GM23248 (cell line): Measurements from ENCODE around the gene GRIP1. TPM values are rescaled to one million over a fixed set of nuclear protein-coding genes. Genes with fewer than 3 reads are reported as not detected.

Source experiments
- DNase-seq: peaks from one replicate; pipeline ENCODE4 v3.0.0-alpha.2; 2015
- H2AFZ ChIP-seq: fragments of 200-600 bp; sonication (generic); 2 replicates; pipeline ENCODE4 v1.6.1; 2016; ENCODE audit warnings: antibody characterized with exemption
- H3F3A ChIP-seq: fragments of 200-600 bp; sonication (generic); 2 replicates; pipeline ENCODE4 v1.6.1; 2016; ENCODE audit warnings: mild to moderate bottlenecking, antibody characterized with exemption, mixed run types; ENCODE audit not compliant: insufficient read depth
- H3K27ac ChIP-seq: fragments of 200-600 bp; sonication (generic); 2 replicates; pipeline ENCODE4 v1.5.1; 2016; ENCODE audit warnings: mild to moderate bottlenecking
- H3K27me3 ChIP-seq: fragments of 200-600 bp; sonication (generic); replicated peaks from 2 replicates; pipeline ENCODE4 v1.6.1; 2016; ENCODE audit warnings: mild to moderate bottlenecking; ENCODE audit not compliant: insufficient read depth
- H3K36me3 ChIP-seq: fragments of 200-600 bp; sonication (generic); 2 replicates; pipeline ENCODE4 v1.6.1; 2016; ENCODE audit warnings: low read depth, mild to moderate bottlenecking
- H3K4me1 ChIP-seq: fragments of 200-600 bp; sonication (generic); 2 replicates; pipeline ENCODE4 v1.6.1; 2016; ENCODE audit warnings: mild to moderate bottlenecking; ENCODE audit not compliant: insufficient read depth
- H3K4me2 ChIP-seq: fragments of 200-600 bp; sonication (generic); one replicate; pipeline ENCODE4 v1.6.1; 2016; ENCODE audit warnings: mild to moderate bottlenecking; ENCODE audit not compliant: unreplicated experiment
- H3K4me3 ChIP-seq: fragments of 200-600 bp; sonication (generic); 2 replicates; pipeline ENCODE4 v1.5.1; 2016; ENCODE audit warnings: mild to moderate bottlenecking
- H3K79me2 ChIP-seq: fragments of 200-600 bp; sonication (generic); 2 replicates; pipeline ENCODE4 v1.6.1; 2016; ENCODE audit warnings: mild to moderate bottlenecking; ENCODE audit not compliant: insufficient read depth
- H3K9ac ChIP-seq: fragments of 200-600 bp; sonication (generic); 2 replicates; pipeline ENCODE4 v1.6.1; 2016; ENCODE audit warnings: mild to moderate bottlenecking
- H3K9me2 ChIP-seq: fragments of 200-600 bp; sonication (generic); 2 replicates; pipeline ENCODE4 v1.6.1; 2016; ENCODE audit warnings: mixed run types, mild to moderate bottlenecking, moderate library complexity; ENCODE audit not compliant: insufficient read depth
- H3K9me3 ChIP-seq: fragments of 200-600 bp; sonication (generic); one replicate; pipeline ENCODE4 v1.6.1; 2017; ENCODE audit warnings: low read depth
- H4K20me1 ChIP-seq: fragments of 200-600 bp; sonication (generic); 2 replicates; pipeline ENCODE4 v1.6.0; 2016; ENCODE audit not compliant: insufficient read depth
- EZH2 ChIP-seq: fragments of 200-600 bp; sonication (generic); IDR thresholded peaks from 2 replicates; pipeline ENCODE4 v1.6.1; 2018; ENCODE audit warnings: antibody characterized with exemption, mild to moderate bottlenecking; ENCODE audit not compliant: insufficient read depth, poor library complexity, severe bottlenecking
- EZH2phosphoT487 ChIP-seq: fragments of 200-600 bp; sonication (generic); IDR thresholded peaks from 2 replicates; pipeline ENCODE4 v1.6.1; 2018; ENCODE audit warnings: antibody characterized with exemption, moderate library complexity, mild to moderate bottlenecking, low read depth; ENCODE audit not compliant: insufficient read depth
- WGBS, 2 experiments: methylation state at CpG; one replicate each; pipeline ENCODE4 v1.1.6; 2015 to 2017; ENCODE audit warnings: low lambda C conversion rate in 2 of 2, low coverage in 1 of 2; ENCODE audit errors: missing lambda C conversion rate in 2 of 2; 5-methylcytosine and 5-hydroxymethylcytosine counted together
- in situ Hi-C: fragments of 300-500 bp; cut with MboI; formaldehyde crosslinking; loops from 2 replicates; pipeline ENCODE4 v1.15.0; 2020
- polyA plus RNA-seq: library from polyadenylated mRNA; unstranded; fragments of >200 nt; fragmentation: Nextera tagmentation; extraction: Ambion mirVana; gene quantifications from 2 replicates; pipeline ENCODE4 v1.2.1, GENCODE V29; 2016
- small RNA-seq: library from RNA; depleted of rRNA; stranded (forward); fragments of <200 nt; gene quantifications from one replicate; pipeline ENCODE3, GENCODE V24; 2014; ENCODE audit warnings: low read depth, low replicate concordance
- total RNA-seq: library from RNA; depleted of rRNA; stranded (reverse); fragments of >200 nt; shearing (Covaris generic); gene quantifications from 2 replicates; pipeline ENCODE4 v1.2.3, GENCODE V29; 2014

Gene GRIP1
- total and polyA plus RNA-seq, 2 experiments from 2014 or later = not detected

DNA sequence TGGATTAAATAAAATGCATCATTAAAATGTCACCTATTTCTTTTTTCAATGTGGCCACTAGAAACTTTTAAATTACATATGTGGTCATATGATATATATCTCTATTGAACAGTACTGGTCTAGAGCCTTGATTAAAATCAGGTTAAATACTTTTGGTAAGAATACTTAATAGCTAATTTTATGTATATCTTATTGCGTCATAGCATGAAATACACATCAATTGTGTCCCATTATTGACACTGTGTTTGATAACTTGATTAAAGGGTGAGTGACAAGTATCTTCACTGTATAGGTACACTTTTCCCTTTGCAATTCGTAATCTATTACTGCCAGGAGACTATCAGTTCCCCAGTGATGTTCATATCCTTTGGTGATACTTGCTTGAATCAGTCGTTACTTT is 381.0 kb downstream of the GRIP1 start:
- WGBS, 2 experiments = 54 to 62% methylated on average over 3 of the region's 3 CpGs
- H3K4me3 ChIP-seq = no peak overlapping the region
- H3K4me2 ChIP-seq = no peak overlapping the region
- no peaks in the 10 kb centered on the region for H3K79me2 ChIP-seq
- no peak overlapping the region for H2AFZ ChIP-seq
- H3F3A ChIP-seq = no peaks in the 10 kb centered on the region
- TF ChIP-seq EZH2 = no peak
- no peak for TF ChIP-seq EZH2phosphoT487
- H4K20me1 ChIP-seq = no peaks in the 10 kb centered on the region
- no peaks in the 10 kb centered on the region; the same call in 1 of the 2 replicates for H3K27me3 ChIP-seq
- no peaks in the 10 kb centered on the region for H3K9me2 ChIP-seq
- no peak overlapping the region for H3K9ac ChIP-seq
- H3K27ac ChIP-seq = no peak overlapping the region
- no peaks in the 10 kb centered on the region for H3K36me3 ChIP-seq
- no peaks in the 10 kb centered on the region for H3K9me3 ChIP-seq
- no peaks in the 10 kb centered on the region for H3K4me1 ChIP-seq
- DNase-seq = no peak
- in situ Hi-C loops = no loop called here

Small RNA genes lying within 50 kb of the gene (small RNA-seq; reads per million reads assigned to genes)
- gene OSBPL9P5 = not detected
